Small intestine (tissue), 7 donors: Measurements from ENCODE around the gene COMP. TPM values are rescaled to one million over a fixed set of nuclear protein-coding genes. Genes with fewer than 3 reads are reported as not detected.
A peak's percentile ranks its signal among the peaks of the same experiment; 100 is the strongest.

ENCODE experiments used
- DNase-seq, 2 donors: peaks; one replicate each; pipeline versions ENCODE4 v3.0.0 to v3.0.0-alpha.2; 2013
- FAIRE-seq: peaks from 2 replicates; lab custom pipeline; 2012; peaks lifted over from hg19 to GRCh38; lab: Jason Lieb, UNC
- H3K27ac ChIP-seq, 3 donors: one replicate each; pipeline ENCODE4 v1.5.1; 2013; ENCODE audit warnings: low read length in 2 of 3, mild to moderate bottlenecking in 2 of 3, control low read depth in 1 of 3, inconsistent platforms in 1 of 3, low read depth in 1 of 3, moderate library complexity in 1 of 3
- H3K27me3 ChIP-seq, 3 donors: one replicate each; pipeline ENCODE4 v1.6.1; 2013; ENCODE audit warnings: low read length in 3 of 3, inconsistent platforms in 1 of 3; ENCODE audit not compliant: control insufficient read depth in 3 of 3, insufficient read depth in 3 of 3
- H3K36me3 ChIP-seq, 3 donors: one replicate each; pipeline ENCODE4 v1.6.1; 2013; ENCODE audit warnings: low read length in 3 of 3, inconsistent platforms in 1 of 3, low read depth in 1 of 3, mild to moderate bottlenecking in 1 of 3, moderate library complexity in 1 of 3; ENCODE audit not compliant: control insufficient read depth in 3 of 3, insufficient read depth in 2 of 3
- H3K4me1 ChIP-seq, 3 donors: one replicate each; pipeline ENCODE4 v1.6.1; 2013; ENCODE audit warnings: low read length in 2 of 3, inconsistent platforms in 1 of 3, low read depth in 1 of 3, mild to moderate bottlenecking in 1 of 3, moderate library complexity in 1 of 3; ENCODE audit not compliant: control insufficient read depth in 3 of 3, insufficient read depth in 2 of 3
- H3K4me3 ChIP-seq, 3 donors: one replicate each; pipeline ENCODE4 v1.5.1; 2013; ENCODE audit warnings: low read length in 3 of 3, control low read depth in 1 of 3, inconsistent platforms in 1 of 3, low read depth in 1 of 3, mild to moderate bottlenecking in 1 of 3, moderate library complexity in 1 of 3
- H3K9me3 ChIP-seq, 2 donors: one replicate each; pipeline ENCODE4 v1.6.1; 2013; ENCODE audit warnings: low read depth in 1 of 2, low read length in 1 of 2; ENCODE audit not compliant: control insufficient read depth in 2 of 2, insufficient read depth in 1 of 2
- WGBS, 3 donors: extraction: QIAGEN DNeasy Blood & Tissue Kit; methylation state at CpG; one replicate each; pipeline ENCODE4 v1.1.7; 2013; 5-methylcytosine and 5-hydroxymethylcytosine counted together
- polyA plus RNA-seq, 4 donors: library from polyadenylated mRNA; stranded (reverse) in 3 of 4; unstranded in 1 of 4; fragments of 200-250 nt in 3 of 4; fragments of 120-200 nt in 1 of 4; gene quantifications; one replicate each; pipeline versions ENCODE4 v1.2.1 to v1.2.3, GENCODE V29; 2013
- donor health status: healthy with polysubstance abuse.
- donor health status: control.
- donor health status: control.
- donor health status: Bipolar disorder and iron deficiency.
- donor health status: healthy.

Gene COMP
- polyA plus RNA-seq, 4 donors = 0.68 to 1.8 TPM; not detected in 2

DNA sequence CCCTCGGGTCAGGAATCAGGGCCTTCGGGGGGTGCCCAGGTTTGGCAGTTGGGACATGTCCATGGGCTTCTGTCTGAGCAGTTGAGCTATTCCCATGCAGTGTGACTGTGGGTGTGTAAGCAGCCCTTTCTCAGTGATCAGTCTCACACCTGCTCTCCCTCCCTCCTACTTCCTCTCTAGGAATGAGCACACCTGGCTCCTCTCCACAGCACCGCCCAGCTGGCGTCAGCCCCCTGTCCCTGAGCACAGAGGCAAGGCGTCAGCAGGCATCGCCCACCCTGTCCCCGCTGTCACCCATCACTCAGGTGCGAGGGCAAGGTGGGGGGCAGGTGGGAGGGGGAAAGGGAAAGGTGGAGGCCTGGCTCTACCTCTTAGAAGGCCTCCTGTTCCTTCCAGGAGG is 25.9 kb downstream of the COMP start:
- no peak overlapping the region for H3K4me3 ChIP-seq
- peak in 1 of 2 donors; percentile 34 for DNase-seq
- peaks cover 0 to 79% (median 0%) of the 10 kb centered on the region in 3 donors for H3K36me3 ChIP-seq
- WGBS, 3 donors = 12 to 64% (median 31%) methylated on average over 8 of the region's 8 CpGs
- no peak overlapping the region for H3K27ac ChIP-seq
- H3K9me3 ChIP-seq = no peaks in the 10 kb centered on the region
- peaks cover 0 to 34% (median 3%) of the 10 kb centered on the region in 3 donors for H3K4me1 ChIP-seq
- H3K27me3 ChIP-seq = no peaks in the 10 kb centered on the region
- FAIRE-seq = no peak

DNA sequence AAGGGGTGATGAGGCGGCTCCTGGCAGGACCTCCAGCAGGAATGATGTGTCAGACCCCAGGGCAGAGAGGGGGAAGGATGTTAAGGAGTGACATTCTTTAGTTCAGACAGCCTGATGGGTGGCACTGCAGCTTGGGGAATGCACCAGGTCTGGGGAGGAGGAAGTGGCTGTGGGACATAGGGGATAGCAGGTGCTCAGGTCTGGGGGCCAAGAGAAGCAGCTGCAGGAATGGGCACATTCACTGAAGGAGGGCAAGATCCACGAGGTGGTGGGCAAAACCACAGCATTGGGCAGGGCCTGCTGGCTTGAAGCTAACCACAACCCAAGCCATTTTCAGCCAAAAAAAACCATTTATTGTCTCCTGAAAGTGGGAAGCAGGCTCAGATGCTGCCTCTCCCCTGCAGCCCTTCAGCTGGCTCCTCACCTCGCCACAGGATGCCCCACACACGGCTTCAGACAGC is 26.5 kb downstream of the COMP start:
- Histone ChIP-seq H3K9me3 (no peaks in the 10 kb centered on the region), H3K27me3 (no peaks in the 10 kb centered on the region), H3K4me3 (no peak overlapping the region), H3K27ac (no peak overlapping the region), H3K36me3 (peaks cover 0 to 80% (median 0%) of the 10 kb centered on the region in 3 donors), H3K4me1 (peaks cover 0 to 33% (median 3%) of the 10 kb centered on the region in 3 donors)
- no peak for DNase-seq
- FAIRE-seq = no peak
- WGBS, 3 donors = 46 to 68% (median 54%) methylated on average over 4 of the region's 4 CpGs

DNA sequence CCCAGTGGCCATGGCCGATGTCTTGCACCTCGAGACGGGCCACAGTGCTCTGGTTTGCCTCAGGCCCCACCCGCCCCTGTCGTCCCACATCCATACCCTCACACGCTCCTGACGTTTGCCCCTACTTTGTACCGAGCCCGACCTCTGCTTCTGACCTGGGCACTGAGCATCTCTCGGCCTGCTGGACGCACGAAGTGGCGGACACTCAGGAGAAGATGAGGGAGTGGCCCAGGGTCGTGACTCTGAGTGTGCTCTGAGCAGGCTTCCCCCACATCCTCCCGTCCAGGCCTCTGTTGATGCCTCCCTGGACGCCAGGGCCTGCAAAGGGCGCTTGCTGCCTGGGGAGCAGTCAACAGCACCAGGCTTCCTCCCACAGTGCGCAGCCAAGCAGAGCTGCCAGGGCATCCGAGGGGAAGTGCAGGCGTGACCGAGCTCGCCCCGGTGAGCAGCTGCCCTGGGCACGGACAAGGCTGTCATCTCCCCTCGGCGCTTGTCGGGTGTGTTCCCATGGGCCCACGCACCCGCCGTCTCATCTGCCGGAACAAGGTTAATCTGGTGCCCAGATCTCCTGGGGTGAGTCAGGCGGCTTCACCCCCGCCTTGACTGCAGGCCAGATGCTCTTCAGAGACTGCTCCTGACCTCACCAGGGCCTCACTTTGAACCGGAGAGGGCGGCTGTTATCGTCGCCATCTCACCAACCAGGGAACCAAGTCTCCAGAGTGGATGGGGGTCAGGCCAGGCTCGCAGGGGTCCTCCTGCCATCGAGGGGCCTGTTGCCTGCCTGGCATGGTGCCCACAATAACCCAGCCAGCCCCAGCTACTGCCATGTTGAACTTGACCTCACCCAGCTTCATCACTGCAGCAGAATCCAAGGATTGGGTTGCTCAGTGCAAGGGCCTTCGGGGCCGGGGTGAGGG is 27.2 kb downstream of the COMP start:
- FAIRE-seq = no peak
- Histone ChIP-seq H3K4me3 (no peak overlapping the region), H3K27ac (no peak overlapping the region), H3K4me1 (peaks cover 0 to 26% (median 3%) of the 10 kb centered on the region in 3 donors), H3K9me3 (no peaks in the 10 kb centered on the region), H3K36me3 (peaks cover 0 to 79% (median 0%) of the 10 kb centered on the region in 3 donors), H3K27me3 (no peaks in the 10 kb centered on the region)
- WGBS, 3 donors = 76 to 86% (median 84%) methylated on average over 36 to 41 of the region's 41 CpGs
- DNase-seq = no peak

DNA sequence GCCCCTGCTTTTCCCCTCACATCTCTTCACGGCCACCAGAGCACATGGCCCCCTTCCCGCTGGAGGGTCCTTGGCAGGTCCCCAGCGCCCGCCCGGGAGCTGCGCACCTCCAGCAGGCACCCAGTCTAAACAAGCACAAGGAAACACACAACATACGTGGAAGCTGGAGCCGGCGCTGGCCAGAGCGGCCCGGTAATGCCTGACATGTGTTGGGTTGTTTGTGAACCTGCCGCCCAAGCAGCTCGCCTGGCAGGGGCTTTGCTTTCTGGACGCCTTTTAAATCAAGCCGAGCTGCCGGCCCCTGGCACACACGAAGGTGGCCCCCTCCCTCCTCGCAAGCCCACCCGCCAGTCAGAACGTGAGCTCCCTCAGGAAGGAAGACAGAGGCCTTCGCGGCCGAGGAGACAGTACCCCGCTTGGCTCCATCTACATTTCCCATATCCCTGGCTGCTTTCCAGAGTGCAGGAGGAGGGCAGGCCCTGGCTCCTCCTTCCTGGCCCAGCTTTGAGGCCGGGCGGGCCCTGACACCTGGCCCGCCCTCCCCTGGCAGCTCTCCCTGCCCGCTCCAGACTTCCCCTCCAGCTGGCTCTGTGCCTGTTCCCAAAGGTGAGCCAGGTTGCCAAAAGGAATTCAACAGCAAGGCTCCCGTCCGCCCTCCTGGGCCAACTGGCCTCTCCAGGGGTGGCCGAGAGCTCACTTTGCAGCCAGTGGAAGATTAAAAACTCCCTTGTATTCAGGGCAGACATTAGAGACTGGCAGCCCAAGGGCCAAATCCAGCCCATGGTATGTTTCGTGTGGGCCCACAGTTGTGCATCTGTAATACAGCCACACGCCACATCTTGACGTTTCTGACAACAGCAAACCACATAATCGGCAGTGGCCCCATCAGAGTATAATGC is 28.7 kb downstream of the COMP start:
- Histone ChIP-seq H3K27ac (peak overlapping the region in 1 of 3 donors; percentile 17), H3K27me3 (no peaks in the 10 kb centered on the region), H3K4me1 (peaks cover 0 to 16% (median 3%) of the 10 kb centered on the region in 3 donors), H3K4me3 (no peak overlapping the region), H3K9me3 (no peaks in the 10 kb centered on the region), H3K36me3 (peaks cover 0 to 73% (median 0%) of the 10 kb centered on the region in 3 donors)
- FAIRE-seq (no peak), DNase-seq (peak; percentile 54 to 85)
- whole genome bisulfite sequencing, 3 donors = 21 to 43% (median 37%) methylated on average over 30 to 35 of the region's 35 CpGs

DNA sequence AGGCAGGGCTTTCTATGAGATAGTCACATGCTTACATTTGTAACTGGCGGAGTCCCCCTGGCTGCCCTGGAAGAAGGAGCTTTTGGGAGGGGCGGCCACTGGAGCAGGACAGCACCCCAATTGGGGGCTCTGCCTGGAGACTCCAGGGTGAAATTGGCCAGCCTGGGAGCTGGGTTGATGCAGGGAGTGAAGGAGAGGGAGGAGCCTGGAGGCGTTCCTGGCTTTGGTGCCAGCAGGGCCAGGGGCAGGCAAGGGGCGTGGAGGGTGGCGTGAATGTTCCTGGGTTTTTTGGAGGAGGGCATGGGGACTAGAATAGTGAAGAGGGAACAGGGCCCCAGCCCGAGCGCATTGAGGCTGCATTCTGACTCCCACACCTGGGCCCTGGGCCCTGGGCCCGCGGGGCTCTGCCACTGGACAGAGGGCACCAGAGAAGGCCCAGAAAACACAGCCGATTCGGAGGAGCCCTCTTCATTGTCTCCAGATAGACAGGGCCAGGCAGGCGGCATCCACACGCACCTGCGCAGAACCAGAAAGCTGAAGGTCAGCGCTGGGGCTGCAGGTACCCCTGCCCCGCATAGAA is 29.5 kb downstream of the COMP start:
- no peak for DNase-seq
- H3K27ac ChIP-seq = no peak overlapping the region
- no peaks in the 10 kb centered on the region for H3K27me3 ChIP-seq
- no peak for FAIRE-seq
- H3K4me3 ChIP-seq = no peak overlapping the region
- peaks cover 0 to 76% (median 0%) of the 10 kb centered on the region in 3 donors for H3K36me3 ChIP-seq
- no peaks in the 10 kb centered on the region for H3K9me3 ChIP-seq
- 88 to 90% (median 88%) methylated on average over 15 to 16 of the region's 16 CpGs for WGBS, 3 donors
- H3K4me1 ChIP-seq = peaks cover 0 to 23% (median 3%) of the 10 kb centered on the region in 3 donors

DNA sequence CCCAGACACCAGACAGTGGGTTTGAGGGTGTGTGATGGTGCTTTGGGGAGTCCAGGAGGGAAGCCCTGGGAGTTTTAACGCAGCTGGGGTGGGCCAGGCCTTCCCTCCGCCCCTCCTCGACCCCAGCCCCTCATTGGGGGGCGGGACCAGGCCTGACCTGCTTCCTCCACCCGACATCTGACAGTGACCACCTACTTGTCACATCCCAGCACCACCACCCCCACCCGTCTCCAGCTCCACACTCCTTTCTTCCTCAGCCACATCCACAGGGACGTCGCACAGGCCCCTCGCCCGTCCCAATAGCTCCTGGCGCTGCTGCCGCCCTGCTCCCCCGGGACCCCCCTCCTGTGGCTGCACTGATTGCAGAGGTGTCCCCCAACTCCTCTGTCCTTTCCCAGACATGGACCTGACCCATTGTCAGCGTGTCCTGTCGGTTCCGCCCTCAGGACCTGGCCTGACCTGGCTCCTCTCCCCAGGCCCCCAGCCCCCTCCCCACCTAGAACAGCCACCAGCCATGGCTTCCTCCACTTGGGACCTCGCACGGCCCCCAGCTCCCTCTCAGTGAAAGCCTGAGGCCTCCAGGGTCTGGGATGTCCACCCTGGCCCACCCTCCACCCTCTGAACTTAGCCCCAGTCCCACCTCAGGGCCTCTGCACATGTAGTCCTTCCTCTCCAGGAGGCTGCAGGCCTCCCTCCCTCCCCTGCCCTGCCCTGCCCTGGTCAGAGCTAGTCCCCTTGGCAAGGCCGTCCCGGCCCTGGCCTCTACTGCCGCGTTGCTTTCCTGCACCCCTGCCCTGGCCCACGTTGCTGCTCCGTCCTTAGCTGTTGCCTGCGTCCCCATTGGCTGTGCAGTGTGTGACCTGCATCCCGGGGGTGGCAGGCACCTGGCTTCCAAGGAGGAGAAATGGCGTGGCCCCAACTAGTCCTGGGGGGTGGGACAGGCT is 30.4 kb downstream of the COMP start:
- Histone ChIP-seq H3K27ac (no peak overlapping the region), H3K4me3 (no peak overlapping the region), H3K4me1 (peaks cover 0 to 25% (median 3%) of the 10 kb centered on the region in 3 donors), H3K9me3 (no peaks in the 10 kb centered on the region), H3K36me3 (peaks cover 0 to 80% (median 0%) of the 10 kb centered on the region in 3 donors), H3K27me3 (no peaks in the 10 kb centered on the region)
- WGBS, 3 donors = 91 to 94% (median 92%) methylated on average over 26 to 27 of the region's 27 CpGs
- DNase-seq (no peak), FAIRE-seq (no peak)

DNA sequence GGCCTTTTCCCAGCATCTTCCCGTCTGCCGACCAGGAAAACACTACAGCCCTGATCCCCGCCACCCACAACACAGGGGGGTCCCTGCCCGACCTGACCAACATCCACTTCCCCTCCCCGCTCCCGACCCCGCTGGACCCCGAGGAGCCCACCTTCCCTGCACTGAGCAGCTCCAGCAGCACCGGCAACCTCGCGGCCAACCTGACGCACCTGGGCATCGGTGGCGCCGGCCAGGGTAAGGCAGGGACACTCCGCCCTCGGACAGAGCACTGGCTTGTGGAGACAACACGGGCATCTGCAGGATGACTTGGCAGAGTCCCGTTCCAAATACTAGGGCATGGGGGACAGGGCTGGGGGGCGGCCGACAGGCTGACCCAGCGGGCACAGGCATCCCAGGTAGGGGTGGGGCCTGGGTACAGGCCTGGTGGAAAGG is 31.1 kb downstream of the COMP start:
- Histone ChIP-seq H3K4me1 (peaks cover 0 to 25% (median 3%) of the 10 kb centered on the region in 3 donors), H3K9me3 (no peaks in the 10 kb centered on the region), H3K27me3 (no peaks in the 10 kb centered on the region), H3K27ac (no peak overlapping the region), H3K36me3 (peaks cover 0 to 81% (median 0%) of the 10 kb centered on the region in 3 donors), H3K4me3 (no peak overlapping the region)
- DNase-seq (no peak), FAIRE-seq (no peak)
- 78 to 92% (median 84%) methylated on average over 22 of the region's 22 CpGs for WGBS, 3 donors
